ENCODE results near the gene RYR3.

DNA sequence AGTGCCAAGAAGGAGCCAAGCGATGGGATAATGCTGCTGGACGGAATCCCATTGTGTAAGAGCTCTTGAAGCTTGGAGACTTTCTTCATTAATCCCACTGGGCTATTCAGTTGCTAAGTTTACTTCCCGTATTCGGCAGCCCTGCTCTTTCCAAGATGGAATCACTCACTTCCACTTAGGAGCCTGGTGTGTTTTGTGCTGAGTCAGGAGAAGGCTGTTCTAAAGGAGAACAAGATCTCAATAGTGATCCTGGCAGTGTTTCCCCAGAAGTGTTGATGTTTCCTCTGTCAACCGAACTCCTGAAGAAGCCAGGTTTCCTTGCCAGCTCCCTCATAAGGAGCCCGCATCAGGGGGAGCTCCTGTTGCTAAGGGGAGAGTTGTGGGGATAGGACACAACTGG is 387.4 kb downstream of the RYR3 start:
- no peak for TF ChIP-seq CTCF (IDR thresholded peaks at IDR 0.05)
- TF ChIP-seq POLR2A (IDR thresholded peaks at IDR 0.05): no peak
